Measurements from ENCODE around the gene C21orf58. TPM values are rescaled to one million over a fixed set of nuclear protein-coding genes. Genes with fewer than 3 reads are reported as not detected.

The C21orf58 gene
- total RNA-seq, 2 experiments from 2014 or later, result 59.0 to 65.4 TPM

GRCh38 chr21:46329796-46330195, 6.1 kb upstream of the C21orf58 start:
- Mint-ChIP-seq H3K9me3 (ENCODE audit: insufficient read depth) (no peaks in the 10 kb centered on the region), H3K27me3 (ENCODE audit: low read depth) (no peaks in the 10 kb centered on the region), H3K4me3 (no peak overlapping the region), H3K36me3 (ENCODE audit: low read depth) (peaks cover 45% of the 10 kb centered on the region), H3K27ac (no peak overlapping the region), H3K4me1 (ENCODE audit: low read depth) (peaks cover 22% of the 10 kb centered on the region)
- DNase-seq, result no peak
- ATAC-seq, result no peak
- ChIA-PET POLR2A (no interaction called here), CTCF (no interaction called here)

- Mint-ChIP-seq H3K36me3 (ENCODE audit: low read depth) (peaks cover 45% of the 10 kb centered on the region), H3K4me1 (ENCODE audit: low read depth) (peaks cover 22% of the 10 kb centered on the region), H3K27ac (no peak overlapping the region), H3K9me3 (ENCODE audit: insufficient read depth) (no peaks in the 10 kb centered on the region), H3K4me3 (no peak overlapping the region), H3K27me3 (ENCODE audit: low read depth) (no peaks in the 10 kb centered on the region)
- ChIA-PET POLR2A (no interaction called here), CTCF (no interaction called here)
- ATAC-seq (no peak), DNase-seq (no peak)
These were observed 4.5 kb upstream of the C21orf58 start for GRCh38 chr21:46328151-46328550.

GRCh38 chr21:46327711-46328110, 4.0 kb upstream of the C21orf58 start:
- peaks cover 49% of the 10 kb centered on the region for H3K36me3 Mint-ChIP-seq (ENCODE audit: low read depth)
- no peak overlapping the region for H3K4me3 Mint-ChIP-seq
- H3K4me1 Mint-ChIP-seq (ENCODE audit: low read depth), result peaks cover 22% of the 10 kb centered on the region
- CTCF ChIA-PET, result no interaction called here
- H3K27ac Mint-ChIP-seq, result no peak overlapping the region
- DNase-seq, result no peak
- POLR2A ChIA-PET, result no interaction called here
- ATAC-seq, result no peak
- no peaks in the 10 kb centered on the region for H3K9me3 Mint-ChIP-seq (ENCODE audit: insufficient read depth)
- no peaks in the 10 kb centered on the region for H3K27me3 Mint-ChIP-seq (ENCODE audit: low read depth)

- DNase-seq, result no peak
- CTCF ChIA-PET, result interaction anchor here (0.6 to 1.4 kb wide), 10 partner anchors 18 to 355 kb away, joined by 3 to 5 read pairs (median 4); partner anchors contain the start of genes MCM3AP and YBEY
- no peaks in the 10 kb centered on the region for H3K9me3 Mint-ChIP-seq (ENCODE audit: insufficient read depth)
These were observed 2.5 kb upstream of the C21orf58 start for GRCh38 chr21:46326110-46326703.

GRCh38 chr21:46325073-46325912, 1.6 kb upstream of the C21orf58 start:
- peak overlapping the region; percentile 69 for H3K27ac Mint-ChIP-seq
- ChIA-PET CTCF (interaction anchor here (0.6 to 1.4 kb wide), 11 partner anchors 19 to 355 kb away, joined by 3 to 5 read pairs (median 4); partner anchors contain the start of genes MCM3AP and YBEY), POLR2A (interaction anchor here (0.6 to 1.4 kb wide), 2 partner anchors 75 to 134 kb away, joined by 3 to 4 read pairs; partner anchors contain the start of gene DIP2A)
- ATAC-seq (peak; percentile 9), DNase-seq (peak; percentile 48)
- H3K4me1 Mint-ChIP-seq (ENCODE audit: low read depth), result peaks cover 40% of the 10 kb centered on the region
- H3K36me3 Mint-ChIP-seq (ENCODE audit: low read depth), result peaks cover 54% of the 10 kb centered on the region
- no peaks in the 10 kb centered on the region for H3K27me3 Mint-ChIP-seq (ENCODE audit: low read depth)
- no peaks in the 10 kb centered on the region for H3K9me3 Mint-ChIP-seq (ENCODE audit: insufficient read depth)
- H3K4me3 Mint-ChIP-seq, result peak overlapping the region; percentile 74

More at GRCh38 chr21:46326110-46326703, 2.5 kb upstream of the C21orf58 start:
- POLR2A ChIA-PET, result interaction anchor here (1.4 kb wide), 1 partner anchor 133 kb away, joined by 3 read pairs; the partner anchor contains the start of gene DIP2A
- H3K4me3 Mint-ChIP-seq, result peak overlapping the region; percentile 22
- peak overlapping the region; percentile 57 for H3K27ac Mint-ChIP-seq
- no peak for ATAC-seq
- H3K4me1 Mint-ChIP-seq (ENCODE audit: low read depth), result peaks cover 32% of the 10 kb centered on the region
- H3K27me3 Mint-ChIP-seq (ENCODE audit: low read depth), result no peaks in the 10 kb centered on the region
- H3K36me3 Mint-ChIP-seq (ENCODE audit: low read depth), result peaks cover 52% of the 10 kb centered on the region

GRCh38 chr21:46324390-46325072, 861 bp upstream of the C21orf58 start:
- Mint-ChIP-seq H3K27ac (peak overlapping the region; percentile 99), H3K4me3 (peak overlapping the region; percentile 96), H3K4me1 (ENCODE audit: low read depth) (peaks cover 44% of the 10 kb centered on the region), H3K36me3 (ENCODE audit: low read depth) (peaks cover 57% of the 10 kb centered on the region), H3K9me3 (ENCODE audit: insufficient read depth) (no peaks in the 10 kb centered on the region), H3K27me3 (ENCODE audit: low read depth) (no peaks in the 10 kb centered on the region)
- CTCF ChIA-PET, result interaction anchor here (1.2 to 1.4 kb wide), 2 partner anchors 70 to 171 kb away, joined by 3 to 4 read pairs; no protein-coding TSS in a partner anchor
- POLR2A ChIA-PET, result no interaction called here
- ATAC-seq (peak; percentile 74), DNase-seq (peak; percentile 87)

- Mint-ChIP-seq H3K4me3 (peak overlapping the region; percentile 96), H3K27me3 (ENCODE audit: low read depth) (no peaks in the 10 kb centered on the region), H3K9me3 (ENCODE audit: insufficient read depth) (no peaks in the 10 kb centered on the region), H3K4me1 (ENCODE audit: low read depth) (peaks cover 51% of the 10 kb centered on the region), H3K27ac (peak overlapping the region; percentile 99), H3K36me3 (ENCODE audit: low read depth) (peaks cover 62% of the 10 kb centered on the region)
- ATAC-seq (no peak), DNase-seq (no peak)
- CTCF ChIA-PET, result interaction anchor here (0.7 kb wide), 1 partner anchor 180 kb away, joined by 3 read pairs; no protein-coding TSS in a partner anchor
- POLR2A ChIA-PET, result interaction anchor here (0.6 to 1.4 kb wide), 11 partner anchors 13 to 314 kb away, joined by 3 to 8 read pairs (median 4); partner anchors contain the start of genes MCM3AP and YBEY
These were observed 402 bp downstream of the C21orf58 start for GRCh38 chr21:46323227-46323709.

- Mint-ChIP-seq H3K27me3 (ENCODE audit: low read depth) (no peaks in the 10 kb centered on the region), H3K4me1 (ENCODE audit: low read depth) (peaks cover 45% of the 10 kb centered on the region), H3K9me3 (ENCODE audit: insufficient read depth) (no peaks in the 10 kb centered on the region), H3K4me3 (peak overlapping the region; percentile 96), H3K27ac (peak overlapping the region; percentile 99), H3K36me3 (ENCODE audit: low read depth) (peaks cover 60% of the 10 kb centered on the region)
- ChIA-PET POLR2A (interaction anchor here (0.6 to 1.4 kb wide), 11 partner anchors 12 to 314 kb away, joined by 3 to 8 read pairs (median 4); partner anchors contain the start of genes MCM3AP and YBEY), CTCF (interaction anchor here (0.7 kb wide), 1 partner anchor 179 kb away, joined by 3 read pairs; no protein-coding TSS in a partner anchor)
- ATAC-seq, result no peak
- DNase-seq, result peak; percentile 41
These were observed 1.1 kb downstream of the C21orf58 start for GRCh38 chr21:46322351-46323226.

- H3K9me3 Mint-ChIP-seq (ENCODE audit: insufficient read depth), result no peaks in the 10 kb centered on the region
- peaks cover 30% of the 10 kb centered on the region for H3K4me1 Mint-ChIP-seq (ENCODE audit: low read depth)
- H3K27ac Mint-ChIP-seq, result peak overlapping the region; percentile 49
- peak overlapping the region; percentile 55 for H3K4me3 Mint-ChIP-seq
- H3K27me3 Mint-ChIP-seq (ENCODE audit: low read depth), result no peaks in the 10 kb centered on the region
- ATAC-seq (no peak), DNase-seq (no peak)
- ChIA-PET CTCF (no interaction called here), POLR2A (no interaction called here)
- peaks cover 55% of the 10 kb centered on the region for H3K36me3 Mint-ChIP-seq (ENCODE audit: low read depth)
These were observed 3.3 kb downstream of the C21orf58 start for GRCh38 chr21:46320331-46320801.

GRCh38 chr21:46319186-46319585, 4.5 kb downstream of the C21orf58 start:
- ChIA-PET CTCF (no interaction called here), POLR2A (no interaction called here)
- Mint-ChIP-seq H3K9me3 (ENCODE audit: insufficient read depth) (no peaks in the 10 kb centered on the region), H3K27me3 (ENCODE audit: low read depth) (no peaks in the 10 kb centered on the region), H3K36me3 (ENCODE audit: low read depth) (peaks cover 57% of the 10 kb centered on the region), H3K4me3 (no peak overlapping the region), H3K4me1 (ENCODE audit: low read depth) (peaks cover 28% of the 10 kb centered on the region), H3K27ac (no peak overlapping the region)
- ATAC-seq (no peak), DNase-seq (no peak)
